GM19043 (cell line): ENCODE measurements around the gene GALNT1.
A peak's percentile ranks its signal among the peaks of the same experiment; 100 is the strongest.

ENCODE experiments used
- ATAC-seq: cut with Tn5 transposase; IDR thresholded peaks from one replicate; pipeline ENCODE4 v1.9.1; 2021; ENCODE audit warnings: low read depth; ENCODE audit not compliant: unreplicated experiment

Gene GALNT1

DNA sequence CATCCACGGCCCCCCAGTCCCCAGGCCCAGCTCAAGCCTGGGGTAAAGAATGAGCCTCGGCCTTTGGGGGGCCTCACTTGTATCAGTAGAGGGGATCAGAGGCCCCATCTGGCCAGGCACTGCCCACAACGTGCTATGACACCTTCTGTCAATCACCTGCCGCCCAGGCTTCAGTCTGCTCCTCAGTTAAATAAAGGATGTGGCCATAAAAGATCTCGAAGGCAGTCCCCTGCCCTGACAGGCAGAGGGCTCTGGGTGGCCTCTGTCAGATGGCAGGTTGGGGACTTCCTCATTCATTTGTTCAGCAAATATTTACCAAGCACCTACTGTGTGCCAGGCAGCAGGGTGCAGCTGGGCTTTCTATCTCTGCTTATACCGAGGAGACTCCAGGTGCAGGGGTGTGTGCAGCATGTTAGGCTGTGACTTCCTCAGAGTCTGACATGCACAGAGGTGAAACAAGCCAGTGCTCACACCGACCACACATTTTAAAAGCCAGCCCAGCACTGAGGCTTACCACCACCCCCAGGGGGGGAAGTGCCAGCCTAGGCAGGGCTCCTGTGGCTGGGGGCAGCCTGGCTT is 166.4 kb downstream of the GALNT1 start:
- ATAC-seq: no peak

DNA sequence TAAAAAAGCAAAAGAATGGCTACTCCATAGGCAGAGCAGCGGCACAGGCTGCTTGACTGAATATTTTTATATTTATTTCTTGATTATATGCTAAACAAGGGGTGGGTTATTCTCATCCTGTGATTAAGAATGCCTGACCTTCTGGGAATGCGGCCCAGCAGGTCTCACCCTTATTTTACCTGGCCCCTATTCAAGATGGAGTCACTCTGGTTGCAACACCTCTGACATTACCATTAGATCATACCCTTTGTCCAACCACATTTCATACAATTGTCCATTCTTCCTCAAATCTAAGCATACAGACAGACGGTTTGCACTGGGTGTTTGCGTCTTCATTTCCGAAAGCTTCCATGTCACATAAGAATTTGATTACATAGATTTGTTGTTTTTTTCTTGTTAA is 168.2 kb downstream of the GALNT1 start:
- ATAC-seq: no peak

DNA sequence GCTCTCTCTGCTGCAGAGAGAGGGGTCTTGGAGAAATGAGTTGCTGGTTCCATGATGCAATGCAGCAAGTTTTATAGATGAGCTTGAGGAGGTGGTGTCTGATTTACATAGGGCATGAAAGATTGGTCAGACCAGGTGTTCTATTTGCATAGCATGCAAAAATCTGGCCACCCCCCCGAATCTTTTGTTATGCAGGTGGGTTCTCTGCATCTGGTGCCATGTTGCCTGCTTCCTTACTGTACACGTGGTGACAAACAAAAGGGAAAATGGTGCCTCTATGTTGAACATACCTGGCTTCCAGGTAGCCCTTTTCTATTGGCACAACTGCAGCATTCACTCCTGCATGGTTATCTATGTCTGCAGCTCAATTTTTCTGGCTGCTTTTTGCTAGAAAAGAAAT is 169.4 kb downstream of the GALNT1 start:
- no peak for ATAC-seq

DNA sequence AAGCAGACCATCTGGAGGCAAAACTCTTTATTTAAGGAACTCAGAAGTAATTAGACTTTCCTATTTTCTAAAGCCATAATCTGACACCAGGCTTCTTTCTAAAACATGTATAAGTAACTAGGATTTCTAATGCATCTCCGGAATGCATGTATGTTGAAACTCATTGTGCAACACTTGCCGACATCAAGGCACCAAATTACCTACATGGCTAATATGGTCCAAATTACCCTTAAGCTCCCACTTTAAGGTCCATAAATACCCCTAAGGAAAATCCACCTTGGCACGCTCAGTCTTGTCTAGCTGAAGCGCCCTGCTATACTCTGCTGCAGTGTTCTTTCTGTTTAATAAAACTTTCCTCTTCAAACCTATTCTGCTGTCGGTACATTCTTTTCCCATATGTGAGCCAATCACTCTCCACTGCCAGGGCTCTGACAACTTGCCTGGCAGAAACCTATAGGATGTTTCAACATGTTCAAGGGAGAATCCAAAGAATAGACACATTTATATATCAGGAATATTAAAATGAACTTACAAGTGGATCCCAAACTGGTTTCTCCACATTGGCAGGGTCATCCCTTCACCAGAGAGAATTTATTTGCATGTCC is 171.9 kb downstream of the GALNT1 start:
- ATAC-seq: no peak

DNA sequence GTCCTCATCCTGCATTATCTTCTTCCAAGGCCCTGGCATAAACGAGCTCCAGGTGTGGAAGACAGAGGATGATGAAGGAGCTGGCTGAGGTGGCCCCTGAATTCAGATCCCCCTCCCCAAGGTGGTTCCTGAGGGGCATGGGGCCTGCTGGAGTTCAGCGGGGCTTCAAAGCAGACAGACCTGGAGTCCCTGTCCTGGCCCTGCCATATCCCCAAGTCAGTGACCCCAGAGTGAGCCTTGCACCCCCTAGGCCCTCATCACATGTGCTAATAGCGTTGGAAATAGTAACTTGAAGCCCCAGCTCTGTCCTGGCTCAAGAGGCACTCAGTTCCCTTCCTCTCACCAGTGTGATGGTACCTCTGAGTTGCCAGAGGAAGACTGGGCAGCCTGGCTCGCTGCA is 172.9 kb downstream of the GALNT1 start:
- no peak for ATAC-seq

DNA sequence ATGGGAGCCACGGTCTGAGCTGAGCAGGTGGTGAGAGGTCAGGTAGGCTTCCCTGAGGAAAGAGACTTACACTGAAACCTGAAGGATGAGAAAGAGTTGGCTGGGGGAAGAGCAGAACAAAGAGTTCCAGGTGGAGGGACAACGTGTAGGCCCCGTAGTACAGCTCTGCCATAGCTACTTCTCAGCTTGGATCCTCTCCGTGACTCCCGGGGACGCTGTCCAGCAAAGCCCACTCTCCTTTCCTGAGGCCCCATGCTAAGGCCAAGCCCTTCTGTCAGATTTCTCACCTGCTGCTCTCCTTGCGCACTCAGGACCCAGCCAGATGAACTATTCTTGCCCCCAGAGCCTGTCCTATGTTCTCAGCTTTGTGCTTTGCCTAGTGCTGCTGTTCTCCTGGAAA is 173.8 kb downstream of the GALNT1 start:
- no peak for ATAC-seq

DNA sequence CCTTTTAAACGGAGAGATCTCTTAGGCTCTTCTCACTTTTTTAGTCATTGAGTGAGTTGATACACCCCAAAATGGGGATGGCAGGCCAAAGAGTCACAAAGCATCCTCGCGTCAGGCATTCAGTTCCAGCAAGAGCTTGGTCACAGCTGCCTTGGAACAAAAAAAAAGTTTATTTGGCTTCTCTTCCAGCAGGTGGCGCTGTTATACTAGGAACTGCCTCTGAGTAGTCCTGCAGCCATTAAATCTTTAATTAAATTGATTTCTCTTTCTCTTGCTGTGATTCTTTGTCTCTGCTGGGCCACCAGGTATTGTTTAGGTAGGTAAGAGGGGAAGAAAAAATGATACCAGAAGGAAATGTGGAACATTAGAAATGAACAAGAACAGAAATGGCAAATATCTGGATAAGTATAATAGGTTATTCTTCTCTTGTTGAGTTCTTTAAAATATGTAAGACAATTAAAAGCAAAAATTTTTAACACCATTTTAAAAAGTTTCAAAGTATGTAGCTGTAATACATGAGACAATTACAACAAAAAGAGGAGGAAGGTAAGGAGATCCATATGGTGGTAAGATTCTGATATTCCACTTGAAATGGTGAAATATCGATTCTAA is 175.1 kb downstream of the GALNT1 start:
- ATAC-seq: peak; percentile 66
